ENCODE data around the gene SDHB.

- TF ChIP-seq ZNF274 (IDR thresholded peaks at IDR 0.05; ENCODE audit: low read depth, low read length): no peak
- TF ChIP-seq YY1 (IDR thresholded peaks at IDR 0.05; ENCODE audit: insufficient read depth, insufficient read length): no peak
These were observed 74.1 kb downstream of the SDHB start for GRCh38 chr1:16979475-16980327.
